Endodermal cell (in vitro differentiated cells): ENCODE results near the gene SNCAIP. TPM values are rescaled to one million over a fixed set of nuclear protein-coding genes. Genes with fewer than 3 reads are reported as not detected.

Experiments used
- DNase-seq: peaks from one replicate; pipeline ENCODE4 v3.0.0-alpha.2; 2017
- H3K27ac ChIP-seq: 2 replicates; pipeline ENCODE4 v1.5.1; 2013; ENCODE audit warnings: mild to moderate bottlenecking, low read depth, low read length, moderate library complexity
- H3K27me3 ChIP-seq: 2 replicates; pipeline ENCODE4 v1.6.1; 2013; ENCODE audit warnings: mild to moderate bottlenecking, low read length, moderate library complexity; ENCODE audit not compliant: insufficient read depth, control insufficient read depth, poor library complexity, severe bottlenecking
- H3K36me3 ChIP-seq: 2 replicates; pipeline ENCODE4 v1.7.0; 2013; ENCODE audit warnings: mild to moderate bottlenecking, low read length, moderate library complexity; ENCODE audit not compliant: control insufficient read depth, insufficient read depth
- H3K4me1 ChIP-seq: one replicate; pipeline ENCODE4 v1.7.0; 2013; ENCODE audit warnings: low read length; ENCODE audit not compliant: control insufficient read depth, insufficient read depth
- H3K4me3 ChIP-seq: 2 replicates; pipeline ENCODE4 v1.5.1; 2013; ENCODE audit warnings: mild to moderate bottlenecking, low read length, moderate library complexity
- H3K9ac ChIP-seq: 2 replicates; pipeline ENCODE4 v1.6.1; 2013; ENCODE audit warnings: mild to moderate bottlenecking, low read length, moderate library complexity; ENCODE audit not compliant: poor library complexity, severe bottlenecking; ENCODE audit errors: extremely low read depth
- H3K9me3 ChIP-seq: 2 replicates; pipeline ENCODE4 v1.6.1; 2013; ENCODE audit warnings: mild to moderate bottlenecking, low read length, moderate library complexity; ENCODE audit not compliant: control insufficient read depth
- H3K27ac Mint-ChIP-seq: 2 replicates; pipeline ENCODE4 v1.8.0; 2020; ENCODE audit warnings: mixed read lengths
- H3K27me3 Mint-ChIP-seq: 2 replicates; pipeline ENCODE4 v1.8.0; 2021; ENCODE audit warnings: mild to moderate bottlenecking, mixed read lengths; ENCODE audit not compliant: insufficient read depth
- H3K36me3 Mint-ChIP-seq: 2 replicates; pipeline ENCODE4 v1.8.0; 2020; ENCODE audit warnings: low read depth, mixed read lengths
- H3K4me1 Mint-ChIP-seq: 2 replicates; pipeline ENCODE4 v1.8.0; 2020; ENCODE audit warnings: mixed read lengths
- H3K4me3 Mint-ChIP-seq: 2 replicates; pipeline ENCODE4 v1.8.0; 2020; ENCODE audit warnings: mild to moderate bottlenecking, moderate library complexity, mixed read lengths
- H3K9me3 Mint-ChIP-seq: 2 replicates; pipeline ENCODE4 v1.8.0; 2020; ENCODE audit warnings: mild to moderate bottlenecking, mixed read lengths
- whole genome bisulfite sequencing, 2 experiments: methylation state at CpG; one replicate each; pipeline versions ENCODE4 v1.1.5 to v1.1.7; 2013; ENCODE audit warnings: missing lambda C conversion rate in 2 of 2, mixed read lengths in 1 of 2; ENCODE audit not compliant: insufficient coverage in 1 of 2, insufficient read length in 1 of 2; 5-methylcytosine and 5-hydroxymethylcytosine counted together
- total RNA-seq, 2 donors: library from RNA; stranded (reverse); fragmentation: NEBNext Ultra II Directional in 1 of 2; extraction: Animal tissue kit (Norgen Biotek cat#: 25700) in 1 of 2; gene quantifications; 2 replicates in 1 of 2; 3 replicates in 1 of 2; pipeline ENCODE4 v1.2.1, GENCODE V29; 2021
- TF ChIP-seq, protein P1 (sequence below): fragments of 200-600 bp; sonication (generic); conservative IDR thresholded peaks from 2 replicates; pipeline ENCODE4 v1.5.0; 2021; ENCODE audit warnings: antibody characterized with exemption, mild to moderate bottlenecking

SNCAIP gene
- total RNA-seq, 2 donors from 2014 or later, result 1.4 to 2.1 TPM

DNA sequence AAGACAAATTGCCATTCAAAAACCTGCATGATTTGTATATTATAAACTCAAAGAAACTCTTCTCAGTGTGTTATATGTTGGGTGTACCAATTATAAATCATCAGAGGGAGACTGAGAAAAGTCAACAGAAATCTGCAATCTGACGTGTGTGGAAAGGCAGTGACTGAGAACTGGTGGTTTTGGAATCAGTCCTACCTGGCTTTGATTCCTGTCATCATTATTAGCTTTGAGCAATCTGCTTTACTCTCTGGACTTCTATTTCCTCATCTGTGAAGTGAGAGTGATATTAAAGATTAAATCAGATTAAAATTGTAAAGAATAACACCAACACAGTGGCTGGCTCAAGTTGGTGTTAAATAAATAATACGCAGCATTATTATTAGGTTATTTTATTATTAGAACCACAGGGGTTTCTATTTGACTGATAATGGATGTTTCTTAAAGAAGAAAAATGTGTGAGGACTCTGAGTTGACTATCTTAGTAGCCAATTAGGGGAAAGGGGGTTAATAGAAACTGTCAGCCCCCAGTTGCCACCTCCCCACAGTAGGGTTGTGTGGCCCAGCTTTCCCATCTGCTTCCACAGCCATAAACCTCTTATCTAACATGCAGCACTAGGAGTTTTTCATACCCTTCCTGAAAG, 59.6 kb downstream of the SNCAIP start:
- H3K27me3 Mint-ChIP-seq, result no peaks in the 10 kb centered on the region
- Histone ChIP-seq H3K27ac (no peak overlapping the region), H3K9ac (no peak overlapping the region), H3K9me3 (no peaks in the 10 kb centered on the region), H3K27me3 (no peaks in the 10 kb centered on the region), H3K4me1 (no peaks in the 10 kb centered on the region), H3K4me3 (no peak overlapping the region), H3K36me3 (no peaks in the 10 kb centered on the region)
- peaks cover 12% of the 10 kb centered on the region for H3K4me1 Mint-ChIP-seq
- TF ChIP-seq, protein P1, sequence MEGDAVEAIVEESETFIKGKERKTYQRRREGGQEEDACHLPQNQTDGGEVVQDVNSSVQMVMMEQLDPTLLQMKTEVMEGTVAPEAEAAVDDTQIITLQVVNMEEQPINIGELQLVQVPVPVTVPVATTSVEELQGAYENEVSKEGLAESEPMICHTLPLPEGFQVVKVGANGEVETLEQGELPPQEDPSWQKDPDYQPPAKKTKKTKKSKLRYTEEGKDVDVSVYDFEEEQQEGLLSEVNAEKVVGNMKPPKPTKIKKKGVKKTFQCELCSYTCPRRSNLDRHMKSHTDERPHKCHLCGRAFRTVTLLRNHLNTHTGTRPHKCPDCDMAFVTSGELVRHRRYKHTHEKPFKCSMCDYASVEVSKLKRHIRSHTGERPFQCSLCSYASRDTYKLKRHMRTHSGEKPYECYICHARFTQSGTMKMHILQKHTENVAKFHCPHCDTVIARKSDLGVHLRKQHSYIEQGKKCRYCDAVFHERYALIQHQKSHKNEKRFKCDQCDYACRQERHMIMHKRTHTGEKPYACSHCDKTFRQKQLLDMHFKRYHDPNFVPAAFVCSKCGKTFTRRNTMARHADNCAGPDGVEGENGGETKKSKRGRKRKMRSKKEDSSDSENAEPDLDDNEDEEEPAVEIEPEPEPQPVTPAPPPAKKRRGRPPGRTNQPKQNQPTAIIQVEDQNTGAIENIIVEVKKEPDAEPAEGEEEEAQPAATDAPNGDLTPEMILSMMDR, result no peak
- DNase-seq, result no peak
- H3K9me3 Mint-ChIP-seq, result no peaks in the 10 kb centered on the region
- H3K4me3 Mint-ChIP-seq, result no peak overlapping the region
- WGBS, 2 experiments, result 88 to 100% methylated on average over 1 to 2 of the region's 2 CpGs
- H3K27ac Mint-ChIP-seq, result no peak overlapping the region
- no peaks in the 10 kb centered on the region for H3K36me3 Mint-ChIP-seq

DNA sequence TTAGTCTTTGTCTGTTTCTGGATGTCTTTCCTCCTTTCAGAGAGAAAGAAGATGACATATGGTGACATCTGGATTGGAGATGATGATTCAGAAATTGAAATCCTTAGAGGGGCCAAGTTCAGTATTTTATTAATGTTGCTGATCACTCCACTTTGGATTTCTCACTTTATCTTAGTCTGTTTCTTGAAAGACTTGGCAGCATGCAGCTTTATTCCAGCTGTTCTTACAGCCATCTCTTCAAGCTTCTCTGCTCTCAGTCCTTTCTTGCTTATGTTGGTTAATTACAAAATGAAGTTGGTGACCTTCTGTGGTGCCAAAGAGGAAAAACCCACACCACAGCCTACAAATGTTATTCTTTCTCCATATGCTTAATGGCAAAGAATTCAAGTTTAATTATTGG, 62.1 kb downstream of the SNCAIP start:
- H3K4me1 Mint-ChIP-seq, result peaks cover 3% of the 10 kb centered on the region
- Histone ChIP-seq H3K36me3 (no peaks in the 10 kb centered on the region), H3K9me3 (no peaks in the 10 kb centered on the region), H3K9ac (no peak overlapping the region), H3K4me3 (no peak overlapping the region), H3K4me1 (no peaks in the 10 kb centered on the region), H3K27me3 (no peaks in the 10 kb centered on the region), H3K27ac (no peak overlapping the region)
- no peak overlapping the region for H3K4me3 Mint-ChIP-seq
- no peaks in the 10 kb centered on the region for H3K27me3 Mint-ChIP-seq
- no peak for DNase-seq
- H3K9me3 Mint-ChIP-seq, result no peaks in the 10 kb centered on the region
- H3K36me3 Mint-ChIP-seq, result no peaks in the 10 kb centered on the region
- no peak overlapping the region for H3K27ac Mint-ChIP-seq
- TF ChIP-seq, protein P1, result no peak

DNA sequence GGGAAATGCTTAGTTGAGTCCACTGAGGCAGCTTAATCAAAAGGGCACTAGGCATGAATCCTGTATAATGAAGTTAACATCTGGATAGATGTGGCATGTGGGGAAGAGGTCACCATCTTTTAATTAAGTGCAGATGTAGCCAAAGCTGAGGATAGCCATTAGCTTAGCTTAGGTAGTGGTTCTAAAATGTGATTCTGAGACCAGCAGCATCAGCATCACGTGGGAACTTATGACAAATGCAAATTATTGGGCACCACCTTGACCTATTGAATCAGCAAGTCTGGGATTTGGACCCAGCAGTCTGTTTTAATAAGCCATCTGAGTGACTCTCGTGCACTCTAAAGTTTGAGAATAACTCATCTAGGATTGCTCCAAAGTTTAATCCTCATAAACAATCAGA, 63.8 kb downstream of the SNCAIP start:
- no peaks in the 10 kb centered on the region for H3K36me3 ChIP-seq
- no peak overlapping the region for H3K4me3 ChIP-seq
- Mint-ChIP-seq H3K27me3 (no peaks in the 10 kb centered on the region), H3K27ac (no peak overlapping the region), H3K4me1 (no peaks in the 10 kb centered on the region), H3K4me3 (no peak overlapping the region), H3K9me3 (peaks cover 2% of the 10 kb centered on the region), H3K36me3 (no peaks in the 10 kb centered on the region)
- 85 to 95% methylated on average over 2 of the region's 2 CpGs for WGBS, 2 experiments
- H3K9ac ChIP-seq, result no peak overlapping the region
- H3K4me1 ChIP-seq, result no peaks in the 10 kb centered on the region
- no peak for DNase-seq
- TF ChIP-seq, protein P1, result no peak
- no peaks in the 10 kb centered on the region for H3K27me3 ChIP-seq
- no peaks in the 10 kb centered on the region for H3K9me3 ChIP-seq
- H3K27ac ChIP-seq, result no peak overlapping the region
